GM19043 (cell line): Measurements from ENCODE around the gene AGBL1.
"Not testable (repeated sequence)": the region's sequence is repeated elsewhere in the genome, so short reads cannot be mapped to it uniquely, and the experiment has no call there.

Experiments
- ATAC-seq: cut with Tn5 transposase; IDR thresholded peaks from one replicate; pipeline ENCODE4 v1.9.1; 2021; ENCODE audit warnings: low read depth; ENCODE audit not compliant: unreplicated experiment

The AGBL1 gene

DNA sequence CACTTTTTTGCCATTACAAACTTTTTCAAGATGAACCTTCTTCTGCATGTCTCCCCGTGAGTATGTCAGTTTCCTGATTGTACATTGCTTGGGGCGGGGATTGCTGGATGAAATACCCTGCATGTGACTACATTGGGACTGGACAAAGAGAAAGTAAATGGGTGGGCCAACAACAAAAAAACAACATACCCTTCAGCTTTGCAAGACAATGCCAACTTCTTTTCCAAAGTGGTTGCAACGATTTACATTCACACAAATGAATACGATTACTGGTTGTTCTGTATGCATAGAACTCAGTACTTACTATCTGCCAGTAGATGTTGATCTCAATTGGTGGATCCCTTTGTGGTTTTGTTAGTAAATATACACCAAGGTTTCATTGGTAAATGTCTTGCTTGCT is 908.4 kb downstream of the AGBL1 start:
- no peak for ATAC-seq

DNA sequence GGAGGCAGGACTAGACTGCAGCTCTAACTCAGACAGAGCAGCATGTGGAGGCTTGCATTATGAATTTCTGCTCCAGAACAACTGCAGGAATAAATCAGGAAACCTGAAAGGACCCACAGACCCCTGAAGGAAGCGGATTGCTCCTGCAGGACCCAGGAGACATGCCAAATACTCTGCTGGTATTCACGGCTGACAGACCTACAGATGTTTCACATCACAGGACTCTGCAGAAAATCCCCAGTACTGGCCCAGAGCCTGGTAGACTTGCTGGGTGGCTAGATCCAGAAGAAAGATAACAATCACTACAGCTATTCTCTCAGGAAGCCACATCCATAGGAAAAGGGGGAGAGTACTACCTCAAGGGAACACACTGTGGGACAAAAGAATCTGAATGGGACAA is 942.1 kb downstream of the AGBL1 start:
- ATAC-seq: no peak

DNA sequence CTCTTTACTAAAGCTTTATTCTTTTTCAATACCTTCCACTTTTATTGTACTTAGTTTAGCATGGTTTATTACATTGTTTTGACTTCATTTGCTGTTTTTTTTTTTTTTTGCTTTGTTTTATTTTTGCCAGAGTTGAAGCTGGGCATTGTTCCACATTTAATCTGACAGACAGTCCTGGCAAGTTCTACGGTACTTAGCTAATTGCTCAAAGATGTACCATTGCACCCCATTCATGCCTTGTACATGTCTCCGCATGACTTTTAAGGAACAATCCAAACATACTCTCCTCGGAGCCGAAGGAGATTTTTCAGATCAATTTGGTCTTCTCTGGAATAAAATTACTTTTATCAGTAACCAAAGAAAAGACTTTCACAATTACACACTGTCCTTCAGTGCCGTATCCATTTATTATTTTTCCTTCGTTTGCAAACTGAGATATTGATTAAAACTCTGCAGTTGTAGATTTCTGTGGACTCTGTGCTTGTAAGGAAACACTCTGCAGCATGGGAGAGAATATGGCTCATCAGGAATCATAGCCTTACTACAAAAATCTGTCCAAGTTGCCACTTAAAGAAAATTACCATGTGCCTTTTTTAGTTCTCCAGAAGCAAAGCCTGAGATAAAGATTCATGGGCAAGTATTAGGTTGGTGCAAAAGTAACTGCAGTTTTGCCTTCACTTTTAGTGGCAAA is 952.0 kb downstream of the AGBL1 start:
- no peak for ATAC-seq

DNA sequence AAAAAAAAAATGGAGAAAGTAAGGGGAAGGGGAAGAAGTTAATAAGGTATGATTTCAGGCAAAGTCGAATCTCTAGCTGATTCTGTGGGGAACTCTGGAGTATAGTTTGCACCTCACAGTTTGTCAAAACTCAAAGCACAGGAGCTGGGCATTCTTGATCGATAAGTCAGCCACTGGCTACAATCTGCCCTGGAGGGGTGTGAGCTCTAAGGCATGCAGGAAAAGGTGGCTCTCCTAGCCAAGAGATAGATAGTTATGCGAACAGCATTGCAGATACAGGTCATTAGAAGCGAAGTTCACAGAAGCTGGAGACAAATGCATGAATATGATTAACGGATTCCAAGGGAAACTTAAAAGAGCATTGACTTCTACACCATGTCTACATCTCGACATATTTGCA is 952.6 kb downstream of the AGBL1 start:
- no peak for ATAC-seq

DNA sequence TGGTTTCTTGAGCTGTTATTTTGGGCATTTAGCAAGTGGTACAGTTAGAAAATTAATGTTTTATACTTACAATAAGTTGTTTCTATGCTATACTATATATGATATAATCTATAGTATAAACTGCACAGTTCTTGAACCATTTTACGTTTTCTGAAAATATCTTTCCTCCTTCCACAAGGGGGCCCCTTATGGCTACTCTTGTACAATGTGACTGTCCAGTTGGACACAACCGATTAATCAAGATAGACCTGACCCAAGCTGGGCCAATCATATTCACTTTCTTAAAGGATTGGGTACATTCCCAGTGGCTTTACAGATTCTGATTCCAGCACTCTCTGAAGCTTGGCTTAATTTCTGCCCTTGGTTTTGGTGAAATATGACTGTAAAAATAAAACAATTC is 953.4 kb downstream of the AGBL1 start:
- no peak for ATAC-seq

DNA sequence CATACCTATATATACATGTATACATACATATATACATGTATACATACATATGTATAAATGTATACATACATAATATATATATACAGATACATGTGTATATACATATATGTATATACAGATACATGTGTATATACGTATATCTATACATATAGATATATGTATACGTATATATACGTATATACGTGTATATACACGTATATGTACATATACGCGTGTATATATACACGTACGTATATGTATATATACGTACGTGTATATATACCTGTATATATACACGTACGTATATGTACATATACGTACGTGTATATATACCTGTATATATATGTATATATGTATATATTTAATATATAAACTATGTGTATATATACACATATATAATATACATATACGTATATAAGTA is 955.2 kb downstream of the AGBL1 start:
- no peak for ATAC-seq

DNA sequence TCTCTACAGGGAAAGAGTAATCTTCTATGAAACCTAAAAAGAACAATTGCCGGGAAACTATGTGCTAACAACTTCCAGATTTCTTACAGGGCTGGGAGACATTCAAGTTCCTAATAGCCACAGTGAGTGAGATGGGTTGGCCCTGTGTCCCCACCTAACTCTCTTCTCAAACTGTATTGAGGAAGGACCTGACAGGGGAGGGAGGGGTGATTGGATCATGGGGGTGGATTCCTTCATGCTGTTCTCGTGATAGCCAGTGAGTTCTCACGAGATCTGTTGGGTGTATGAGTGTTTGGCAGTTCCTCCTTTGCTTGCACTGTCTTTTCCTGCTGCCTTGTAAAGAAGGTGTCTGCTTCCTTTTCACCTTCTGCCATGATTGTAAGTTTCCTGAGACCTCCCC is 958.7 kb downstream of the AGBL1 start:
- ATAC-seq: no peak

DNA sequence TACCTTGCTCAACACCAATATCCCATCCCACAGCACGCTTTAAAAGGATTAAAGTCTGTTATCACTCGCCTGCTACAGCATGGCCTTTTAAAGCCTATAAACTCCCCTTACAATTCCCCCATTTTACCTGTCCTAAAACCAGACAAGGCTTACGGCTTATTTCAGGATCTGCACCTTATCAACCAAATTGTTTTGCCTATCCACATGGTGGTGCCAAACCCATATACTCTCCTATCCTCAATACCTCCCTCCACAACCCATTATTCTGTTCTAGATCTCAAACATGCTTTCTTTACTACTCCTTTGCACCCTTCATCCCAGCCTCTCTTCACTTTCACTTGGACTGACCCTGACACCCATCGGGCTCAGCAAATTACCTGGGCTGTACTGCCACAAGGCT is 962.9 kb downstream of the AGBL1 start:
- not testable (repeated sequence) for ATAC-seq

DNA sequence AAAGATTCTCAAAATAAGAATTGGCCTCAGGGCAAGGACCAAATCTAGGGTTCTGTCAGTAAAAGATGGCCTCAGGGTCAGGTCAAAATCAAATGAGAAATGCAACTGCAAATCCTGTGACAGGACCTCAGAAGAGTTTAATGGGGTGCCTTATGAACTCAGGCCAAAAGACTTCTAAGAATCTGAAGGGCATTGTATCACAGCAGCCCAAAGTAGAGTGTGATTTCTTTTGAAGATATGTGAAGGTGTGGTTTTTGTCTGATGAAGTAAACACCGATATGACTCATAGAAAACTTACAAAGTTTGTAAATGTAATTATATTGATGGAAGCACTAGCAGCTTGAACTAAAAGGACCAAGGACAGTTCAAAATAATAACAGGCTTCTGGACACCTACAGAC is 966.1 kb downstream of the AGBL1 start:
- ATAC-seq: no peak

DNA sequence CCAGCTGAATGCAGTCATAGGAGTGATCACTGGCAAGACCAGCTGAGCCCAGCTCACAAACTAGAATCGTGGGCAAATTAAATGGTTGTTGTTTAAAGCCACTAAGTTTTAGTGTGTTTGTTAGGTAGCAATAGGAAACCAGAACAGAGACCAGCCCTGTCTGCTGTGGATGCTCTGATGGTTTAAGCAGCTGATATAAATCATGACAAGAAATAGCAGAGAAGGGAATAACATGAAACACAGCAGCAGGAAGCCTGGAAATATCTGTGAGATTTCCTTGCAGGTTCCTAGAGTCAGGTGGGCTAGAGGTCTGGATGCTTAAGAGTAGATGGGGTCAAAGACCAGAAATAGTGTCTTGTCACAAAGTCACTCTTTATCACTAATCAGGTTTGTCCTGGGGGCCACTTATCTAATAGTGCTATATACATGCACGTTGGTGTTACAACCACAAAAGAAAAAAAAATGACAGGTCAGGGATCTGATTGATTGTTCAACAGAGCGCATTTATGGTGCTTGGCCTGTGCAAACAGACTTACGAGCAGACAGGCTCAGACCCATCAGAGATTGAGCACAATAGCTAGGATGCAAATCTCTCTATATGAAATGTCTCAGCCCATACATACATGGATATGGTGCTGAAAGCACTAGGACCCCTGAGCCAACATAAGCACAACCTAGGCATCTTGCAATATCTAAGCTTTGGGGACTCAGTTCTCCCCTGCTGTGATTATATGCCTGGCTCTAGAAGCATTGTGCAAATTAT is 967.7 kb downstream of the AGBL1 start:
- no peak for ATAC-seq
